ENCODE results near the gene PTGER4.
"Not testable (repeated sequence)": the region's sequence is repeated elsewhere in the genome, so short reads cannot be mapped to it uniquely, and the experiment has no call there.

PTGER4 gene

GRCh38 chr5:40679913-40680681, at the start of gene PTGER4:
PTGER4 (plus strand) TSS chr5:40679915; CDS start chr5:40680994, 1,079 bp downstream.
- no peak for FAIRE-seq

- FAIRE-seq = no peak
Observed at GRCh38 chr5:40630126-40630525, 49.6 kb upstream of the PTGER4 start.

- FAIRE-seq = no peak
Observed at GRCh38 chr5:40631236-40631635, 48.5 kb upstream of the PTGER4 start.

GRCh38 chr5:40634154-40634553, 45.6 kb upstream of the PTGER4 start:
- no peak for FAIRE-seq

GRCh38 chr5:40634593-40634992, 45.1 kb upstream of the PTGER4 start:
- no peak for FAIRE-seq

GRCh38 chr5:40639531-40639930, 40.2 kb upstream of the PTGER4 start:
- not testable (repeated sequence) for FAIRE-seq

- FAIRE-seq = no peak
Observed at GRCh38 chr5:40646266-40646665, 33.4 kb upstream of the PTGER4 start.

GRCh38 chr5:40648150-40648549, 31.6 kb upstream of the PTGER4 start:
- FAIRE-seq = no peak

GRCh38 chr5:40649463-40650030, 30.2 kb upstream of the PTGER4 start:
- no peak for FAIRE-seq

- FAIRE-seq = no peak
Observed at GRCh38 chr5:40651201-40651600, 28.5 kb upstream of the PTGER4 start.

- no peak for FAIRE-seq
Observed at GRCh38 chr5:40652441-40653220, 27.1 kb upstream of the PTGER4 start.

- FAIRE-seq = no peak
Observed at GRCh38 chr5:40653221-40654022, 26.3 kb upstream of the PTGER4 start.

- FAIRE-seq = no peak
Observed at GRCh38 chr5:40654377-40654991, 25.2 kb upstream of the PTGER4 start.

GRCh38 chr5:40655138-40655537, 24.6 kb upstream of the PTGER4 start:
- FAIRE-seq = no peak

GRCh38 chr5:40656091-40656490, 23.6 kb upstream of the PTGER4 start:
- FAIRE-seq = not testable (repeated sequence)

- FAIRE-seq = no peak
Observed at GRCh38 chr5:40656766-40657165, 22.9 kb upstream of the PTGER4 start.

- FAIRE-seq = no peak
Observed at GRCh38 chr5:40660751-40661150, 19.0 kb upstream of the PTGER4 start.

GRCh38 chr5:40665635-40666298, 13.9 kb upstream of the PTGER4 start:
- FAIRE-seq = no peak

GRCh38 chr5:40666657-40667056, 13.1 kb upstream of the PTGER4 start:
- FAIRE-seq = no peak

GRCh38 chr5:40667161-40667663, 12.5 kb upstream of the PTGER4 start:
- no peak for FAIRE-seq

GRCh38 chr5:40669606-40670390, 9.9 kb upstream of the PTGER4 start:
- FAIRE-seq = no peak

All from islet of Langerhans (tissue), 1 donor.